OCI-LY1 (cell line): ENCODE results near the gene GPR108.

ENCODE experiments used
- CTCF ChIP-seq: fragments of 200-600 bp; sonication (generic), shearing (Covaris generic); IDR thresholded peaks from 2 replicates; pipeline ENCODE4 v1.5.1; 2017; ENCODE audit warnings: mild to moderate bottlenecking, antibody characterized with exemption, low read length, moderate library complexity, mixed read lengths
- EZH2 ChIP-seq: fragments of 200-600 bp; sonication (generic), shearing (Covaris generic); IDR thresholded peaks from 2 replicates; pipeline ENCODE4 v1.8.0; 2017; ENCODE audit warnings: borderline replicate concordance, mixed run types, mild to moderate bottlenecking, antibody characterized with exemption, low read length, moderate library complexity, mixed read lengths

- TF ChIP-seq CTCF (no peak), EZH2 (no peak)
These were observed 11.7 kb downstream of the GPR108 start for GRCh38 chr19:6725513-6726231.
